Esophagus squamous epithelium (tissue), 4 donors: ENCODE results near the gene POLK.

Source experiments
- CTCF ChIP-seq, 6 experiments: fragments of 450-650 bp in 4 of 6; fragments of 200-600 bp in 2 of 6; sonication (generic) in 2 of 6; IDR thresholded peaks; one replicate each; pipeline ENCODE4 v1.5.1; 2016 to 2019; ENCODE audit warnings: antibody characterized with exemption in 6 of 6, mild to moderate bottlenecking in 4 of 6, moderate library complexity in 4 of 6
- POLR2A ChIP-seq, 4 donors: fragments of 450-650 bp; IDR thresholded peaks; one replicate each; pipeline ENCODE4 v1.6.1; 2017; ENCODE audit warnings: antibody characterized with exemption in 4 of 4, mild to moderate bottlenecking in 4 of 4, moderate library complexity in 3 of 4

DNA sequence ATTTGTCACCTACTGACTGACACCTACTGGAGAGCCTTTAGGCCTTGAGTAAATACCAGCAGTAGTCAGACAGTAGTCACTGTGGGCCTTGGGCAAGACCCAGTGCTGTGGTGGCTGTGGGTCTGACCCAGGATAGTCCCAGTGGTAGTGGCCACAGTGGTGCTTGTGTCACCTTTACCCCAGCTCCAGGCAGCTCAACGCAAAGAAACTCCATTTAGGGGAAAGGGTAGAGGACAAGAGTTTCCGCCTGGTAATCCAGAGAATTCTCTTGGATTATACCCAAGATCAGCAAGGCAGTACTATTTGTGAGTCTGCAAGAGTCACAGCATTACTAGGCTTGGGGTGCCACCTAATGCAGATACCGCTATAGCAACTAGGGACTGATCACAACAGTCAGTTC is 29.2 kb upstream of the POLK start:
- TF ChIP-seq POLR2A (IDR thresholded peaks at IDR 0.05) (no peak), CTCF (IDR thresholded peaks at IDR 0.05) (no peak)
